ENCODE data around the gene LEKR1.

Gene LEKR1

DNA sequence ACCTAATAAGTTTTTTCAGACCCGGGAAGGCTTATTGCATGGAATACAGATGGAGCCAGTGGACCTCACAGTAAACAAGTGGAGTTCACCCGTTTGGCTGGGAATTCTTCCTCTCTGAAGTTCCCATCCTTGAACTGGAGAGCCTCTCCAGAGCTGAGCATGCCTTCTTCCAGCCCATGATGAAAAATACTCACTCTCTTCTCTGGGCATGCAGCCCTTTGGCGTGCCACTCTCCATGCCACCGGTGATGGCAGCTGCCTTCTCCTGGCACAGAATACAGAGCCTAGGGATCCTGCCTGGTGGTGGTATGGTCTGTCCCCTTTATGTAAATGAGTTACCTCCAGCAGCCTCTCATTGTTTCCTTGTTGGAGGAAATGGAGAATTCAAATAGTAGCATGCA lies 150.8 kb downstream of the LEKR1 start:
- no peak for TF ChIP-seq BHLHE40 (IDR thresholded peaks at IDR 0.05; ENCODE audit: borderline replicate concordance)
- no peak for TF ChIP-seq ARNT (IDR thresholded peaks at IDR 0.05)
- TF ChIP-seq FOXK2 (IDR thresholded peaks at IDR 0.05), result no peak
- no peak for TF ChIP-seq FOXM1 (IDR thresholded peaks at IDR 0.05; ENCODE audit: borderline replicate concordance)
- no peak for DNase-seq (ENCODE audit: extremely low spot score)
- ChIA-PET POLR2A (no interaction called here), CTCF (no interaction called here)

DNA sequence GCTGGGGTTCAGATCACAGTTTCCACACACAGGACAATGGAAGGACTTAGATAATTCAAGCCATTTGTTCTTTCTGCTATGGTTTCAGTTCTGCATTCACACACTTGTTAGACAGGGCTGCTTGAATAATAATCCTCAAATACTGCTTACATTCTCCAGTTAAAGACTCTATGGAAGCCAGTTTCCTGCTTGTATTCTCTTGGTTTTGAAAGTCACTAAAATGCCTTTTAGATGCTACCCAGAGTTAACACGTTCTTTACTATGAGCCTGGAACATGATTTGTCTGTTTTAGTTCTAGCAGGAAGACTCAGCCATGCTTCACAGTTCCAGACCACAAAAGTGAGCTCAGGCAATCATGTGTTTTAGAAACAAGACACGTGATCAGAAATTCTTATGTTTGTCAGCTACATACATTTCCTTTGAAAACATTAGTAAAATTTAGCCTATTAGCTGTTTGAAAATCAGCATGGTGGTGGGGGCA lies 152.4 kb downstream of the LEKR1 start:
- ChIA-PET POLR2A (no interaction called here), CTCF (no interaction called here)
- no peak for DNase-seq (ENCODE audit: extremely low spot score)
- TF ChIP-seq ARNT (IDR thresholded peaks at IDR 0.05) (no peak), LEF1 (IDR thresholded peaks at IDR 0.05; ENCODE audit: borderline replicate concordance) (no peak), SP1 (IDR thresholded peaks at IDR 0.05) (no peak), BHLHE40 (IDR thresholded peaks at IDR 0.05; ENCODE audit: borderline replicate concordance) (no peak), TARDBP (IDR thresholded peaks at IDR 0.05) (no peak), ZNF384 (IDR thresholded peaks at IDR 0.05) (no peak), ELF4 (IDR thresholded peaks at IDR 0.05) (no peak), HDGF (IDR thresholded peaks at IDR 0.05; ENCODE audit: borderline replicate concordance) (no peak), FOXK2 (IDR thresholded peaks at IDR 0.05) (no peak), CTBP1 (IDR thresholded peaks at IDR 0.05; ENCODE audit: borderline replicate concordance) (no peak), L3MBTL2 (conservative IDR thresholded peaks at IDR 0.05) (no peak), SUZ12 (IDR thresholded peaks at IDR 0.05) (no peak), FOXM1 (IDR thresholded peaks at IDR 0.05; ENCODE audit: borderline replicate concordance) (no peak), FOXA1 (IDR thresholded peaks at IDR 0.05) (no peak), NFRKB (IDR thresholded peaks at IDR 0.05) (no peak)
- TF ChIP-seq, protein P1, sequence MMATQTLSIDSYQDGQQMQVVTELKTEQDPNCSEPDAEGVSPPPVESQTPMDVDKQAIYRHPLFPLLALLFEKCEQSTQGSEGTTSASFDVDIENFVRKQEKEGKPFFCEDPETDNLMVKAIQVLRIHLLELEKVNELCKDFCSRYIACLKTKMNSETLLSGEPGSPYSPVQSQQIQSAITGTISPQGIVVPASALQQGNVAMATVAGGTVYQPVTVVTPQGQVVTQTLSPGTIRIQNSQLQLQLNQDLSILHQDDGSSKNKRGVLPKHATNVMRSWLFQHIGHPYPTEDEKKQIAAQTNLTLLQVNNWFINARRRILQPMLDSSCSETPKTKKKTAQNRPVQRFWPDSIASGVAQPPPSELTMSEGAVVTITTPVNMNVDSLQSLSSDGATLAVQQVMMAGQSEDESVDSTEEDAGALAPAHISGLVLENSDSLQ (IDR thresholded peaks at IDR 0.05), result no peak

DNA sequence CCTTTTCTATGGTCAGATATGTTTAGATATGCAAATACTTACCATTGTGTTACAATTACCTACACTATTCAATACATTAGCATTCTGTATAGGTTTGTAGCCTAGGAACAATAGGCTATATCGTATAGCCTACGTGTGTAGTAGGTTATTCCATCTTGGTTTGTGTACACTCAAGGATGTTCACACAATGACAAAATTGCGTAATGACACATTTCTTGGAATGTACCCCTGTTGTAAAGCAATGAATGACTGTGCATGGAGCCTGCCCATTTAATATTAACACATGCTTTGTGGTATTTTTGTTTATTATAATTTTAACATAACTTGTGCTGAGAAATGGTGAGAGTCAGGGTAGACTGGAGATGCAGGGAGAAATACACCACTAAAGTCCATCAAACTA lies 154.9 kb downstream of the LEKR1 start:
- ChIA-PET POLR2A (no interaction called here), CTCF (no interaction called here)
- no peak for DNase-seq (ENCODE audit: extremely low spot score)
- TF ChIP-seq BHLHE40 (IDR thresholded peaks at IDR 0.05; ENCODE audit: borderline replicate concordance) (no peak), SP1 (IDR thresholded peaks at IDR 0.05) (no peak), ARNT (IDR thresholded peaks at IDR 0.05) (no peak), NFRKB (IDR thresholded peaks at IDR 0.05) (no peak), CTBP1 (IDR thresholded peaks at IDR 0.05; ENCODE audit: borderline replicate concordance) (no peak), TARDBP (IDR thresholded peaks at IDR 0.05) (no peak), FOXM1 (IDR thresholded peaks at IDR 0.05; ENCODE audit: borderline replicate concordance) (no peak), L3MBTL2 (conservative IDR thresholded peaks at IDR 0.05) (no peak), ELF4 (IDR thresholded peaks at IDR 0.05) (no peak), FOXK2 (IDR thresholded peaks at IDR 0.05) (no peak), HDGF (IDR thresholded peaks at IDR 0.05; ENCODE audit: borderline replicate concordance) (no peak), LEF1 (IDR thresholded peaks at IDR 0.05; ENCODE audit: borderline replicate concordance) (no peak), ZNF384 (IDR thresholded peaks at IDR 0.05) (no peak), SUZ12 (IDR thresholded peaks at IDR 0.05) (no peak), FOXA1 (IDR thresholded peaks at IDR 0.05) (no peak)
- TF ChIP-seq, protein P1 (IDR thresholded peaks at IDR 0.05), result no peak

DNA sequence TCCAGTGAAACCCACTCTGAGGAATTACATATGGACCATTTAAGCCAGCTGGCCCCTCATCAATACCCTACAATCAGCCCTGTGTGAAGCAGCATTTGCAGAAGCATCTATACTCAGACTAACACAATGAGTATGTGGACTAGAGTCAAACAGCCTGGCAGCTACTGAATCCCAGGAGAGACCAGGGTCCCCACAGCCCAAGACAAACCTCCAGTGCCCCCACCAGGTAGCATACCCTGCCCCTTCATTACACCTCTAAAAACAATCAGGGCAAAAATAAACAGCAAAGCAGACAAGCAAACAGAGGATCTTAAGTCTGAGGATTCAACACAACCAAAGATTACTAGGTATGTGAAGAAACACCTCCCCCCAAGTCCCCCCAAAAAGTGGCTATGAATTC lies 157.4 kb downstream of the LEKR1 start:
- CTCF ChIA-PET, result no interaction called here
- POLR2A ChIA-PET, result no interaction called here
- TF ChIP-seq ARNT (IDR thresholded peaks at IDR 0.05) (no peak), NFRKB (IDR thresholded peaks at IDR 0.05) (no peak), BHLHE40 (IDR thresholded peaks at IDR 0.05; ENCODE audit: borderline replicate concordance) (no peak), L3MBTL2 (conservative IDR thresholded peaks at IDR 0.05) (no peak), FOXK2 (IDR thresholded peaks at IDR 0.05) (no peak), FOXA1 (IDR thresholded peaks at IDR 0.05) (no peak), SUZ12 (IDR thresholded peaks at IDR 0.05) (no peak), HDGF (IDR thresholded peaks at IDR 0.05; ENCODE audit: borderline replicate concordance) (no peak), LEF1 (IDR thresholded peaks at IDR 0.05; ENCODE audit: borderline replicate concordance) (no peak), CTBP1 (IDR thresholded peaks at IDR 0.05; ENCODE audit: borderline replicate concordance) (no peak), FOXM1 (IDR thresholded peaks at IDR 0.05; ENCODE audit: borderline replicate concordance) (no peak)
- TF ChIP-seq, protein P1 (IDR thresholded peaks at IDR 0.05), result no peak
- no peak for DNase-seq (ENCODE audit: extremely low spot score)

DNA sequence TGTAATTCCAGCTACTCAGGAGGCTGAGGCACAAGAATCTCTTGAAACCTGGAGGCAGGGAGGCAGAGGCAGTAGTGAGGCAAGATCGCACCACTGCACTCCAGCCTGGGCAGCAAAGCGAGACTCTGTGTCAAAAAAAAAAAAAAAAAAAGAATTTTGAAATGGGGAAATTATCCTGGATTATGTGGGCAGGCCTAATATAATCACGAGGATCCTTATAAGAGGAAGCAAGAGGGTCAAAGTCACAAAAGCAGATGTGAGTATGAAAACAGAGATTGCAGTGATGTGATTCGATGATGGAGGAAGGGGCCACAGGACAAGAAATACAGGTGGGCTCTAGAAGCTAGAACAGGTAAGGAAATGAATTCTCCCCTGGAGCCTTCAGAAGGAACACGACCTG lies 159.6 kb downstream of the LEKR1 start:
- TF ChIP-seq FOXK2 (IDR thresholded peaks at IDR 0.05), result no peak
- ChIA-PET CTCF (interaction anchor here (0.7 kb wide), 1 partner anchor 146 kb away, joined by 3 read pairs; no protein-coding TSS in a partner anchor), POLR2A (no interaction called here)
- DNase-seq (ENCODE audit: extremely low spot score), result no peak

DNA sequence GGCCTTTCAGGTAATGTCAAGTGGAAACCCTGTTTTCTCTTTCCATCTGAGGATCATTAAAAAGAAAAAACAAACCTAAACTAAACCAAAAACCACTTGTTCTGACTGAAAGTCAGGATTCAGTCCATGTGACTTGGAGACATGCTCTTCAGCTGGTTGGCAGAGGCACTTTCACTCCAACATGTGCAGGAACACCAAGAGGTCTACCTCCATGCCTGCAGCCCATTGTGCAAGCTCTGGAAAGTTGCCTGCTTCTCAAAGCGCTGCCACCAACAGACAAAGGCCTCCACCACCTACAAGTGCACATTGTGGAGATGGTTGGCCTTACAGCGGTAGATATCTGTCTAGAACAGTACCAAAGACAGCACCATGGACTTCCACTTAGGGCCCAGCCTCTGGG lies 161.8 kb downstream of the LEKR1 start:
- no peak for DNase-seq (ENCODE audit: extremely low spot score)
- POLR2A ChIA-PET, result no interaction called here
- TF ChIP-seq BHLHE40 (IDR thresholded peaks at IDR 0.05; ENCODE audit: borderline replicate concordance), result no peak
- no peak for TF ChIP-seq SP1 (IDR thresholded peaks at IDR 0.05)
- TF ChIP-seq SUZ12 (IDR thresholded peaks at IDR 0.05), result no peak
- no peak for TF ChIP-seq ARNT (IDR thresholded peaks at IDR 0.05)
- TF ChIP-seq TARDBP (IDR thresholded peaks at IDR 0.05), result no peak
- CTCF ChIA-PET, result interaction anchor here (0.6 kb wide), 1 partner anchor 93 kb away, joined by 3 read pairs; no protein-coding TSS in a partner anchor

DNA sequence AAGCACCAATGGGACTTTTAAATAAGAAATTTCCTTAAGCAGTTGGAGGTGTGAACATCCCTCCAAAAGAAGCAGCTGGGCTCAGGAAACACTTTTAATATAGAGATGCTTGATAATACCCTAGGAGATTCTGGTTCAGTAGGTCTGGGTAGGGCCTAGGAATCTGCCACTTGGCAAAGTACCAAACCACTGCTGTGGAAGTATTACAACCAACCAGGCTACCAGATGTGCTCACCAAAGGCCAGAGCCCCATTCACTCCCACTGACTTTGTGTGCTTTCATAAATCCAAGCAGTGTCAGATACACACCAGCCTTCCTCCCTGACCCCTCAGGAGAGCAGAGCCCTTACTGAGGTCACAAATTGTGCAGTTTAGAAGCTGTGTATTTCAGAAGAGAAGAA lies 171.2 kb downstream of the LEKR1 start:
- no peak for DNase-seq (ENCODE audit: extremely low spot score)
- ChIA-PET CTCF (no interaction called here), POLR2A (no interaction called here)
- no peak for TF ChIP-seq ARNT (IDR thresholded peaks at IDR 0.05)
- TF ChIP-seq SUZ12 (IDR thresholded peaks at IDR 0.05), result no peak
- no peak for TF ChIP-seq CTBP1 (IDR thresholded peaks at IDR 0.05; ENCODE audit: borderline replicate concordance)
- no peak for TF ChIP-seq HDGF (IDR thresholded peaks at IDR 0.05; ENCODE audit: borderline replicate concordance)
- TF ChIP-seq FOXA1 (IDR thresholded peaks at IDR 0.05), result no peak
- no peak for TF ChIP-seq BHLHE40 (IDR thresholded peaks at IDR 0.05; ENCODE audit: borderline replicate concordance)
- TF ChIP-seq NFRKB (IDR thresholded peaks at IDR 0.05), result no peak
- no peak for TF ChIP-seq TARDBP (IDR thresholded peaks at IDR 0.05)
- no peak for TF ChIP-seq FOXK2 (IDR thresholded peaks at IDR 0.05)
- no peak for TF ChIP-seq L3MBTL2 (conservative IDR thresholded peaks at IDR 0.05)
- TF ChIP-seq, protein P1 (IDR thresholded peaks at IDR 0.05), result no peak
- no peak for TF ChIP-seq LEF1 (IDR thresholded peaks at IDR 0.05; ENCODE audit: borderline replicate concordance)
- TF ChIP-seq FOXM1 (IDR thresholded peaks at IDR 0.05; ENCODE audit: borderline replicate concordance), result no peak
- no peak for TF ChIP-seq SP1 (IDR thresholded peaks at IDR 0.05)
- TF ChIP-seq ELF4 (IDR thresholded peaks at IDR 0.05), result no peak
- TF ChIP-seq ZNF384 (IDR thresholded peaks at IDR 0.05), result no peak

Data from HEK293T (cell line).